ENCODE results near the gene KRT77.
"Not testable (repeated sequence)": the region's sequence is repeated elsewhere in the genome, so short reads cannot be mapped to it uniquely, and the experiment has no call there.

KRT77 gene

DNA sequence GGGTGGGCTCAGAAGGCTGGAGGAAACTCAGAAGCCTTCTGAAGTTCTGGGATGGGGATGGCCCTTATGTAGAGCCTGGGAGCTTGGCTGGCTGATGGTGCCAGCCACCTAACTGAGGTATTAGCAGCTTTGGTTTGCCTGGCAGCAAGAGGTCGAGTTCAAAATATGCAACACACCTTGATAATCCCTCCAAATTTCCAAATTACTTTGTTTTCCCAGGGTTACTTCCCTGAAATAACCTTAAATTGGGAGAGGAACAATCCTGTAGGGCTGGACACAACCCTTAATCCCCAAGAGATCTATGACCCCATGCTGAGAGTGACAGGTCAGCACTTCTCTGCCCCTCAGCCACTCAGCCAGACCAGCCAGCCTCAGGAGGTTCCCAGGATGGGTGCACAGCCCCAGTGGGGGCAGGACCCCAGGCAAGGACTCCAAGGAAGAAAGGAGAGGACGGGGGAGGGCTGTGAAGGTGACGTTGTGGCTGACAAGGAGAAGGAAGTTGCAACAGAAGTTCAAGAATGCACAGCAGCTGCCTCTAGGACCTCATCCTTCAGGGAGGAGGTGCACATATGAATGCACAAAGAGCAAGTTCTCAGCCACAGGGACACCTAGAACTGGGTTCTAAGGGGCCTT, 18.6 kb upstream of the KRT77 start:
- no peak for DNase-seq

GRCh38 chr12:52720365-52720886, 17.1 kb upstream of the KRT77 start:
- no peak for DNase-seq

DNA sequence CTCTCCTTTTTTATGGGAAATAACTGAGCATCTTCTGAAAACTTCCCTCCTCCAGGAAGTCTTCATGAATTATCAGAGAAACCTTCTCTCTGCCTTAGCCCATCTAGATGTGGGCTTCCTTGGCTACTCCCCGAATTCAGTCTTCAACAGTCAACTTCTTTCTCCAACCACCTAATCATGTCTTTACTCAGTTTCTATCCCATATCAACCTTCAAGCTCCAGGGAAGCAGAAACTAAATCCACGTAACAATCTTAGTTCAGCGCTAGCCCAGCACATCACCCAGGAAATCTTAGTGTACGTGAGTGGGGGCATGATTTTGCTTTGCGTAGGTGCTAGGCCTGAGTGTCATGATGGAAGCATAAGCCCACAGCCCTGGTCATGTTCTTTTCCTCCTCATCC, 12.7 kb upstream of the KRT77 start:
- DNase-seq, result no peak

- no peak for DNase-seq
Observed at GRCh38 chr12:52715416-52715815, 12.1 kb upstream of the KRT77 start.

DNA sequence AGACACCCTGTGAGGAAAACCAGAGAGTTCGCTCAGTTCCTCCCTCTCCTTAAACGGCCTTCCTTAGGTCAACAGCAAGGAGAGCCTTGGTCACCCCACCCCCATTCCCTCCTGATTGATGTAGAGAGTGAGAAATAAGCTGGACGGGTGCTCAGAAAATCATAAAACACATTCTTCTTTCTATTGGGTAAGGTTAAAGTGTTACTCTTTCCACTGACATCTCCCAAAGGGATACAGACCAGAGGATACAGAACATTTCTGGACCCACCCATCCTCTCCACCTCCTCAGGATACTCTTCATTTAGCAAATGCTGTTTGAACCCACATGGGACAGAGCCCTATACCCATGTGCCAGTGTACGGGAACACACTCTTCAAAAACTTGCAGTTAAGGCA, 11.6 kb upstream of the KRT77 start:
- no peak for DNase-seq

- no peak for DNase-seq
Observed at GRCh38 chr12:52713960-52714886, 10.9 kb upstream of the KRT77 start.

DNA sequence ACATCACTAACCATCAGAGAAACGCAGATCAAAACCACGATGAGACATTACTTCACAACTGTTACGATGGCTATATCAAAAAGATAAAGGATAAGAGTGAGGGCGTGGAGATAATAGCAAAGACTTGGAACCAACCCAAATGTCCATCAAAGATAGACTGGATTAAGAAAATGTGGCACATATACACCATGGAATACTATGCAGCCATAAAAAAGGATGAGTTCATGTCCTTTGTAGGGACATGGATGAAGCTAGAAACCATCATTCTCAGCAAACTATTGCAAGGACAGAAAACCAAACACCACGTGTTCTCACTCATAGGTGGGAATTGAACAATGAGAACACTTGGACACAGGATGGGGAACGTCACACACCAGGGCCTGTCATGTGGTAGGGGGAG, 8.8 kb upstream of the KRT77 start:
- DNase-seq, result not testable (repeated sequence)

DNA sequence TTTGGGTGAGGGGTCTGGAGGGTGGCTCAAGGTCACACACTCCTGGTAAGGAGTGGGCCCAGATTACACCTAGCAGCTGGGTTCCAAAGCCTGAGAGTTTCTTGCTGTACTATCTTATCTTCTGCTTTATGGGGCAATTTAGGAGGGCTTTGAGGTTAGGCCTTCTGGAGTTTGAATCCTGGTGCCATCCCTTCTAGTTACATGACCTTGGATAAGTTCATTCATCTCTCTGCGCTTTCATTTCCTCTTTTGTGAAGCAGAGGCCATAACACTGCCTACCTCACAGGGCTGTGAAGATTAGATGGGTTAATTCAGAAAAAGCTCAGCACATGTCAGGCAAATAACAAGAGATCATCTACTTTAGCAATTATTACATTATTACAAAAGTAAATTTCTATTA, 7.4 kb upstream of the KRT77 start:
- no peak for DNase-seq

DNA sequence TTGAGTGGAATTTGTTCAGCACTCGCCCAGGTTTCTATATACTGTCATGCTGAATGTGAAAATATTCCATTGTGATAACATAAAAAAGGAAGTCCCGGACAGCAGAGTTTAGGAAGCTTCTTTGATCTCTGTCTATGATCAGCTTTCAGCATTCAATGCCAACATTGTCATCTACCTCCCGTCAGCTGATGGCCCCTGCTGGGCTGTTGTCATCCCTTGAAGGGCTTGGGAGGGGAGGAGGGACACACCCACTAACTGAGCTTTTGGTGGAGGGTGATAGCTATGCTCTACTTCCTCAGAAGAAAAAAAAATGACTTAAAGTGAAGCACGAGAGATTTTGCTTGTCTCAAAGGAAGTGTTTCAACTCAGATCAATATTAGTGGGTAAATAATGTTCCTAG, 4.7 kb upstream of the KRT77 start:
- DNase-seq, result no peak

GRCh38 chr12:52704464-52704863, 1.1 kb upstream of the KRT77 start:
- DNase-seq, result no peak

- no peak for DNase-seq
Observed at GRCh38 chr12:52703878-52704277, 554 bp upstream of the KRT77 start.

DNA sequence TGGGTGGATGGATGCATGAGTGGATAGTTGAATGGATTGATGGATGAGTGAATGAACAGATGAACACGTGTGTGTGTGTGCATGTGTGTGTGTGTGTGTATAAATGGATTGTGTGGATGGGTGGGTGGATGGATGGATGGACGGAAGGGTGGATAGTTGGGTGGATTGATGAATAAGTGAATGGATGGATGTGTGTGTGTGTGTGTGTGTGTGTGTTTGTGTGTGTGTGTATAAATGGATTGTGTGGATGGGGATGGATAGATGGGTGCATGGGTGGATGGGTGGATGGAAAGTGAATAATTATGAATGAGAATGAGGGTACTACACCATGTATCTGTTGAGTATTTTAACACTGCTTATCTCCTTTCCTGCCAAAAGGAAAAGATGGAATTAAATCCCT, 986 bp downstream of the KRT77 start:
- no peak for DNase-seq

- no peak for DNase-seq
Observed at GRCh38 chr12:52701281-52701680, 2.0 kb downstream of the KRT77 start.

GRCh38 chr12:52699960-52700359, 3.4 kb downstream of the KRT77 start:
- DNase-seq, result no peak

GRCh38 chr12:52699373-52699772, 4.0 kb downstream of the KRT77 start:
- DNase-seq, result no peak

DNA sequence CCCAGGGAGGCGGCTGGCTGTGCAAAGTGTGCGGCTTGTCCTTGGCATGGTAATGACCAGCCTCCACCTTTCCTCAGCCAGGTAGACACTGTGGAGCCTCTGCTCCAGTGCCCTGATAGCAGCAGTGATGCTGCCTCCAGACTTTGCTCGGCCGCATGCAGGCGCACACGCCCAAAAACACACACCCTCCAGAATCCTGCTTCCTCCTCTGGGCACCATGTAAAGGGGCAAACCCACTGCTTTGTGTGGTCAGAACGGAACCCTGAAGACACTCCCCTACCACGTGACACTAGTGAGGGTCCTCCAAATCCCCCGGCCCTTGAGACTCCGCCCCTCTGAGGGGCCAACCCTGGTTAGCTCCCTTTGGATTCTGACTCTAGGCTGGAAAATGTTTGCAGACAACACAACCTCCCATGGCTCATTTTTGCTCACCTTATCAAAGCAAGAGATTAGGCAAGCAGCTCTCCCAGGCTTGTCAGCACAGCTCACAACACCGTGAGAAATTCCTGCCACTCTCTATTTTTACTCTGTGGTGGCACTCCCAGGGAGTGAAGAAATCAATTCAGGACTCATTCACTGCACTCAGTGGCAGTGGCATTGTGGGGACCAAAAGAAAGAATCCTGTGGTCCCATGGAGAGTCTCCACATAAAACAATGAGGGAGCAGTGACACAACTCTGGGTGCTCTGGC, 4.5 kb downstream of the KRT77 start:
- DNase-seq, result no peak

GRCh38 chr12:52697058-52697582, 6.2 kb downstream of the KRT77 start:
- no peak for DNase-seq

DNA sequence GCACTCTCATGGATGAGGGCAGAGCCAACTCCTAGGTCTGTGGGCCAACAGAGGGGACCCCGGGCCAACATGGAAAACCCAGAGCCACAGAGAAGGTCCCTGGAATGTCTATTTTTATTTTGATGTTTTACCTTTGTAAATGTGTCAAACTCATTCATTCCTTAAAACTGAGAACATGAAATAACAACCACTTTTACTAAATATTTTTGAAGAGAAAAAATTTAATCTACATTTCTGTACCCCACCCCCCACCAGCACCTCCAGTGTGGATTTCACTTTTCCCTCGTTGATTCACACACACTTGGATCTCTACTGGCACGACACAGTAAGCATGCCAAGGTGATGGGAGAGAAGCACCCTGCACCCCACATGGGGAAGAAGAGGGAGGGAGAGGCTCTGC, 6.7 kb downstream of the KRT77 start:
- DNase-seq, result no peak

DNA sequence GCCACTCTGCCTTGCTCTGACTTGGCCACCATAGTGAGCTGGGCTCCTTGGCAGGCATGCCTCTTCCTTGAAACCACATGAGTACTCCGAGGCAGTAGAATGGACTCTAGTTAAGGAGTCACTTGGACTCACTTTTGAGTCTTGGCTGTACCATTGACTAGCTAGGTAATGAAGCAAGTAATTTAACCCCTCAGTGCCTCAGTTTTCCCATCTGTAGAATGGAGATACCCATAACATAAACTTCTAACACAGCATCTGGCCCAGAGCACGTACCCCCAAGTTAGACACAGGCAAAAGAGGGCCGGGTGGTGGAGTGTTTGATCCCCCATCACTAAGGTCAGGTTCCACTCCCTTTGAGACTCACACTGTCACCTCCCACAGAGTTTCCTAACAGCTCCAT, 8.3 kb downstream of the KRT77 start:
- DNase-seq, result no peak

- DNase-seq, result no peak
Observed at GRCh38 chr12:52694151-52694550, 9.2 kb downstream of the KRT77 start.

DNA sequence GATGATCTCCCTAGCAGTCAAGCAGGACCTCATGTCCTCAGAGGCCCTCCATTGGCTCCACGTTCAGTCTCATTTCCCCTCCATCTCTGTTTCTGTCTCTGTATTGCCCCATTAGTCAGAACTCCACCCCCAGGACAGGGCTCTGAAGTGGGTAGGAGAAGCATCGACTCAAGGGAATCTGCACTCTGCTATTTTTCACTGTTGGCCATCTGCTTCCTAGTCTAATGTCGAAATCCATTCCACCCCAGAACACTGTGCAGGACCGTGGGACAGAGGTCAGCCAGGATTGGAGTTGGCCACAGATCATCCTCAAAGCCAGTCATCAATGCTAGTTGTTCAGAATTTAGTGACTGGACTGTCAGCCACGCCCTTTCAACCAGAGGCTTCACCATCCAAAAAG, 10.1 kb downstream of the KRT77 start:
- no peak for DNase-seq

DNA sequence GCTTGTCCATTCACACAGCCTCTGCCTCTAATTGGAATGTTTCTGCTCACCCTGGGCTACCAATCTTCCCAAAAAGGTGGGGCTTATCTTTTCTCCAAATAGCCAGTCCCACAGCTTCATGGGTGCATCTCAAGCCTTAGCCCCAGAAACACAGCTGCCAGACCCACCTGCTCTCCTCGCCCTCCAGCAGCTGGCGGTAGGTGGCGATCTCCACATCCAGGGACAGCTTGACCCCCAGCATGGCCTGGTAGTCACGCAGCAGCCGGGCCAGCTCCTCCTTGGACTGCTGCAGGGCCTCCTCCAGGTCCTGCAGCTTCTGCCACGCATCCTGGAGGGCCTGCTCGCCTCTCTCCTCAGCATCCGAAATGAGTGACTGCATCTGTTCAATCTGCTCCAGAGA, 11.1 kb downstream of the KRT77 start:
- no peak for DNase-seq

DNA sequence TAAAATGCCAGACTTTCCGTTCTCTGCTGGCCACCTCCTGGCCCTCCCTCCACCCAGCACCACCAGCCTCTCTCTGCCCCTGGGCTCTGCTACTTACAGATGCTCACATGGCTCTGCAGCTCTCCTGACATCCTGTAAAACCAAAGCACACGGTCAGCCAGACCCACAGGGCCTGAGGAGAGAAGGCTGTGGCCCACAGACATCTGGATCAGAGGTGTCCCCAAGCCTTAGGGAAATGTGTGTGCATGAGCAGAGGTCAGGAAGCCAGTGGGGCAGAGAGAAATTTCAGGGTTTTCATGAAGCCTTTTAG, 11.5 kb downstream of the KRT77 start:
- no peak for DNase-seq
